Stimulated activated CD4-positive, alpha-beta T cell treated with anti-CD3 and anti-CD28 coated beads, Interleukin-1b, Interleukin-23, amount 100 ng/mL, for 1 hour (primary cell): ENCODE results near the gene STX3.
"Not testable (repeated sequence)": the region's sequence is repeated elsewhere in the genome, so short reads cannot be mapped to it uniquely, and the experiment has no call there.

Experiments
- DNase-seq, 2 donors: peaks; one replicate each; pipeline ENCODE4 v3.0.0-alpha.2; 2020; ENCODE audit warnings: low read depth in 2 of 2

Gene STX3

DNA sequence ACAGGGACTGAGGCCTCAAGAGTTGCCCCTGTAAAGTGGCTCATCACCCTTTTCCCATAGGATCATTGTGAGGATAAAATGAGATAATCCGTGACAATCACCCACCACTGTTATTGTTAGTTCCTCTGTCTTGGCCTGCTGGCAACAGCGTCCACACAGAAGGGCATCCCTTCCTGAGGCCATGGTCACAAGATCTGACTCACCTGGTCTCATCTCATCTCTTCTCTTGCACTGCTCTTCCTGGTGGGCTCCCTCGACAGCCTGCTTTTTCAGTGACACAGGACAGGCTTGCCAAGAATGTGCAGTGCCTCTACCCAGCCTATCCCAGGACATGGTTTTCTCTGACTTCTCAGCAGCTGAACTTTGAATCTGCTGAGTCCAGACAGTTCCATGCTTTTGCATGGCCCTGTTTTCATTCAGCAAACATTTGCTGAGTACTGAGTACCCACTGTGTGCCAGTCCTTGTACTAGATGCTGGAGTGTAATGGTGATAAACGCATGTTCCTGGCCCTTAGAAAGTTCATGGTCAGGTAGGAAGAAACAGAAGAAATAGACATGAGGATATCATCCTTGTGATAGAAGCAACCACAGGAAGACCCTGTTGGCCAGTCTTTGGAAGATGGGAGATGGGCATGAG is 3.3 kb downstream of the STX3 start:
- DNase-seq = no peak

DNA sequence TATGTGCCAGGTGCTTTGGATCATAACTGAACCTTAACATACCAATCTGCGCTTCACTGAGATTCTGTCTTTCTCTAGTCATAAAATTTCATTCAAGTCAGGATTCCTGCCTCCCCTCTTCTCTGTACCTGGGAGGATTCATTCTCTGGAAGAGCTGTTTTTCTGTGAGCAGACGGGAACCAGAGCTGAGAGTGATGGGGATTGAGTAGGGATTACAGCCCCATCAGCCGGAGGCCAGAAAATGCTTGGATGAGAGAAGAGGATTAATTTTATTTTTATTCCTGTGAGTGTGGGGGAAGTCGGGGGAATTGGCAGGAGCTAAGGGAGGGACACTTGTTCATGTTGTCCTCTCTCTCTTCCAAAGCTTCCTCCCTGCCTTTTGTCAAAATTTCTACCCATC is 4.7 kb downstream of the STX3 start:
- DNase-seq = no peak

DNA sequence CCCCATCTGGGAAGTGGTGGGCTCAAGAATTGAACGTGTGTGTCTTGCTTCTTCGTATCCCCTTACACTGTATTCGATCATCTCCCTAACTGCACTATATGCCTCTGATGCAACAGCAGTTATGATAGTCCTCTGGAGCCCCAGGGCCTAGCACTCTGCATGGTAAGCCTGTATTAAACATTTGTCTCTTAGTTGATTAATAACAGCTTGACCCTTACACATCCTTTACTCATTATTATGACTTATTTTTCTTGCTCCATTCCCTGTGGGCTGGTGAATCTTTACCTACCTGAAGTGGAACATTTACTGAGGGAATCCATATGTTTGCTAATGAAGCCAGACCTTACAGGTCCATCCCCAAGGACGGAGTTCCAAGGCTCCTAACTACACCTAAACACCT is 5.6 kb downstream of the STX3 start:
- DNase-seq = no peak

DNA sequence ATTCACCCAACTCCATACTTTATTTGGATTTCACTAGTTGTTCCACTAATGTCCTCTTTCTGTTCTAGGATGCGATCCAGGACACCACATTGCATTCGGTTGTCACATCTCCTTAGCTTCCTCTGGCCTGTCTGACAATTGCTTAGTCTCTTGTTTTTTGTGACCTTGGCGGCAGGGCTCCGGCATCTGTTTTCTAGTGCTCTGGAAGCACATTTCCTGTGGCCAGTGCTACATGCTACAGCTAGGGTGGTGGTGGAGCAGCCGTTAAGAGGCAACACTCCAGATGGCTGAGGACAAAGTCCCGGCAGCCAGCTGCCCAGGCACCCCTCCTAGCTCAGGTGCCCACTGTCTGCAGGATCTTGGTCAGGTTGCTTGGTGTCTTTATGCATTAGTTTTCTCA is 6.8 kb downstream of the STX3 start:
- no peak for DNase-seq

DNA sequence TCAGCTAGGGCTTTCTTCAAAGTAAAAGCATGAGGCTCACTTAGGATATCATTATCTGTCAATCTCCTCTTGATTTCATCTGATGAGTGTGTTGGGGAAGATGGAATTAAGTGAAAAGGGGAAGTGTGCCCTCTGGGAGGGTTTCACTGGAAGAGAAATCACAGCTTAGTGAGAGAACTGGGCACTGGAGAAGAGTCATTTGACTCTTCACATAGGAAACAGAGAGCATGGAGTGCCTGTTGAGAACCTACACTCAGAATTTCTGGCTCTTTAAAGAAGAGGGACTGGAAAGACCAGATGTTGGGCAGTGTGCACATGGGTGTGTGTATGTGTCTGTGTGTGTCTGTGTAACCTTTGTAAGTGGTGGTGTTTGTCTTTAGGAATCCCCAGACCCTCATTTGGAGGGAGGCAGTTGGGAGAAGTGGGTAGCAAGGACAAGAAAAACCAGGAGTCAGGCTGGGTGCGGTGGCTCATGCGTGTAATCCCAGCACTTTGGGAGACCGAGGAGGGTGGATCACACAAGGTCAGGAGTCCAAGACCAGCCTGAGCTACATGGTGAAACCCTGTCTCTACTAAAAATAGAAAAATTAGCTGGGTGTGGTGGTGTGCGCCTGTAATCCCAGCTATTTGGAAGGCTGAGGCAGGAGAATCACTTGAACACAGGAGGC is 10.0 kb downstream of the STX3 start:
- no peak for DNase-seq

DNA sequence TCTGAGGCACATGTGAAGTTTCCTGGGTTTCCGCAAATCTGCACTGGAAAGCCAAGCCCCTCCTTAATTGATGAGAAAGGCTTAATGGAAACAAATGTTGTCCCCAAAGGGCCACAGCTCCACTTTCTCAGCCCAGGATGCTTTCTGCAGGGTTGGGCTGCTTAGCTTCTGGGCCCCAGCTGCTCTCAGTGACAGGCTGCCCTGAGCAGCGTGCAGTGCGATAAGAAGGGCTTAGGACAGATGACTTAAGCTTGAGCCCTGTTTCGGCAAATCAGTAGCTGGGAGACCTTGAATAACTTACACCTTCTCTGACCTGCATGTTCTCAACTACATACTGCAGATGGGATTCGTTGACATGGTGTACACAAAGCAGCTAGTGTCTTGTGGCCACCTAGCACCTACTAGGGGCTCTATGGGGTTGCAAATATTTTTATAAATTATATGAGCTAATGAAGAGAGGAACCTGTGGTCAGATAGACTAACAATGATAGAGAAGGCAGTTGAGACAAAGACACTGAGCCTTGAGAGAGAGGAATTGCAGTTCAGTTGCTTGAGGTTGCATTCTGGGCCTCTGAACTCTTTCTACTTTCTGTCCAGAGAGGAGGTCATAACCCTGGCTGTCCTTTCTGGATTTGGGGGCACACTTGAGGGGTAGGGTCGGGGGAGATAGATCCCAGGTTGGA is 11.5 kb downstream of the STX3 start:
- DNase-seq = no peak

DNA sequence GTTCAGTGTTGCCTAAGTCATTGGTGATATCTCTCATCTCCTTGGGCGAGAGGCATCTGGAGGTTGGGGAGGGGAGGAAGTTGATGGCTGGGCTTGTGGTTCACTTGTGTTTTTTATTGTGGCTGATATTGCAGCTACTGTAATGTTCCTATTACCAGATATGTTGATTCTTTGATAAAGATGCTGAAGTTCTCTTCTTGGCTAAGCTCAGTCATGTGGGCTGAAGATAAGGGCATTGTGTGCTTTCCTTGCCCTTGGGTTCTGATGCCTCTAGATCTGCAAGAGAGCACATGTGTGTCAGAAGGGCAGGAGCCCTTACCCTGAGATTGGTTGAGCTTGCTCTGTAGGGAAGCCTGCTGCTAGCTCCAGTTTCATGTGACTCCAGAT is 12.0 kb downstream of the STX3 start:
- no peak for DNase-seq

DNA sequence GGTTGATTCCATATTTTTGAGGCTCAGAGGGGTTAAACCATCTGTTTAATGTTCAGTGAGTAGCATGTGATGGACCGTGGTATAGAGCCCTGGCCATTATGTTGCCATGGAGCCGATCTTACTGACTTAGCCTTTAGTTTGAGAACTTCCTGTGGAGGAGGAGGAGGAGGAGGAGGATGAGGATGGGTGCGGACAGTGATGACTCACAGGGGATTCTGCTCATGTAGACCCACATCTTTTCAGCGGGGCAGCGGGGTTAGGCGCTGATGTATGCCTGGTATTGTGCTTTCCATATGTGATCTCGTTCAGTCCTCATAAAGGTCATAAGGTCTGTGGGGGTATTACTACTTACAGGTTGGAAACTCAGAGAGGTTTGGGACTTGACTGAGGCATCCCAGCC is 13.9 kb downstream of the STX3 start:
- DNase-seq = no peak

DNA sequence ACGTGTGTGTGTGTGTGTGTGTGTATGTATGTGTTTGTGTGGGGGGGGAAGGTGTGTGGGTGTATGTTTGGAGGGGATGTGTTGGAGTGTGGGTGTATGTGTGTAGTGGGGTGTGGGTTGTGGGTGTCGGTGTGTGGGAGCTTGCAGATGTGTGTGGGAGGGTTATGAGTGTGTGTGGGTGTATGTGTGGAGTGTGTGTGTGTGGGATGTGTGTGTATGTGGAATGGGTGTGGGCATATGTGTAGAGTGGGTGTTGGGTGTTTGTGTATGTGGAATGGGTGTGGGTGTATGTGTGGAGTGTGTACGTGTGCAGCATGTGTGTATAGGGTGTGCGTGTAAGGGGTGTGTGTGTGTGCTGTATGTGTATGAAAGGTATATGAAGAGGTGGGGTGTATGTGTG is 14.7 kb downstream of the STX3 start:
- no peak for DNase-seq

DNA sequence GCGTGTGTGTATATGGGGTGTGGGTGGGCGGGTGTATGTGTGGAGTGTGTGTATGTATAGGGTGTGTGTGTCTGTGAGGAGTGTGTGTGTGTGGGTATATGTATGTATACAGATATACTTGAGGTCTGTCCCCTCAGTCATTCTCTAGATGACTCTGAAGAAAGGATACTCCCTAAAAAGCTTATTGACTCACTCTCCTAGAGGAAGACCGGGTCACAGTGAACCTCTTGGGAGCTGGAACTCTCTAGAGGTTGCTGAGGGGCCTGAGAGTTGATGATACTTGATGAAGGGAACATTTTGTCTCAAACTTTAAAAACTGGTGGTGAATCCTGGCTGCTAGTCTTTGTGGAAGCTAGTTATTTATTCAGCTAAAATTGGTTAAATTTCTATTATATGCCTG is 15.1 kb downstream of the STX3 start:
- DNase-seq = no peak

DNA sequence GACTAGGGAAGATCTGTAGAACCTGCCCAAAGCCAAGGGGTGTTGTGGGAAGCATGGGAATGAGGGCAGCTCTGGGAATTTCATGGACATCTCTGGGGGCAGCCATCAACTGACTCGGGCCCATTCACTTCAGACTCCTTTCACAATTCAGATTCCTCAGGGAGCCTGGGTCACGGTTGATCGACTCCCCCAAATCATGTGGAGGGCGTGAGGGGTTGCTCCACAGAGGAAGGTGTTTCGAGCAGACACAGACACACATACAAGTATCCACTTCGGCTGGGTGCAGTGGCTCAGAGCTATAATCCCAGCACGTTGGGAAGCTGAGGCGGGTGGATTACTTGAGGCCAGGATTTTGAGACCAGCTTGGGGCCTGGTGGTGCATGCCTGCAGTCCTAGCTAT is 15.7 kb downstream of the STX3 start:
- no peak for DNase-seq

DNA sequence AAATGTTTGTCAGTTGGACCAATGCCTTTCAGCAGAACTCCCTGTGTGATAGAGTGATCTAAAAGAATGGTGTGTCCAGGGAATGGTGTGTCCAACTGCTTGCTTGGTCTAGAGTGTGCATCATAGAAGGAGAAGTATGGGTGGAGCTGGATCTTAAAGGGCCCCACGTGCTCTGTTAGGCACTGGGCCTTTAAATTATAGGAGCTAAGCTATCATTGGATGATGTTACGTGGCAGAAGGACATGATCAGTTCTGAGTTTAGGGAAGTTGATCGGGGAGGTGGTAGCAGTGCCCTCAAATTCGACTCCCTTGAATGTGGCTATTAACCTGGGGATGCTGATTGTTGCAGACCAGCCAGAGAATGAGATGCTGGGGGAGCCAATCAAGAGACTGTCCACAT is 16.4 kb downstream of the STX3 start:
- no peak for DNase-seq

DNA sequence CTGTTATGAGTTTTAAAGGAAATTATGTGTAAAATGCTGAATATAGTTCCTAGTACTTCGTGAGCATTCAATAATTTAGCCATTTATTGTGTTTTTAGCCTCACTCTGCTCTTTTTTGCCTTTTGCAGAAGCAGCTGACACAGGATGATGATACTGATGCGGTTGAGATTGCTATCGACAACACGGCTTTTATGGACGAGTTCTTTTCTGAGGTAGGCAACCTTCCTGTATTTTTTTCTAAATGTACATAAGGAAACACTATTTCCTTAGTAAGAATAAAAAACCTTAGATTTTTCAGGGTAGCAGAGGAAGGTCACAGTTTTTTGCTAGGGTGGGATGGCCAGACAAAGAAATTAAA is 17.9 kb downstream of the STX3 start:
- DNase-seq = no peak

DNA sequence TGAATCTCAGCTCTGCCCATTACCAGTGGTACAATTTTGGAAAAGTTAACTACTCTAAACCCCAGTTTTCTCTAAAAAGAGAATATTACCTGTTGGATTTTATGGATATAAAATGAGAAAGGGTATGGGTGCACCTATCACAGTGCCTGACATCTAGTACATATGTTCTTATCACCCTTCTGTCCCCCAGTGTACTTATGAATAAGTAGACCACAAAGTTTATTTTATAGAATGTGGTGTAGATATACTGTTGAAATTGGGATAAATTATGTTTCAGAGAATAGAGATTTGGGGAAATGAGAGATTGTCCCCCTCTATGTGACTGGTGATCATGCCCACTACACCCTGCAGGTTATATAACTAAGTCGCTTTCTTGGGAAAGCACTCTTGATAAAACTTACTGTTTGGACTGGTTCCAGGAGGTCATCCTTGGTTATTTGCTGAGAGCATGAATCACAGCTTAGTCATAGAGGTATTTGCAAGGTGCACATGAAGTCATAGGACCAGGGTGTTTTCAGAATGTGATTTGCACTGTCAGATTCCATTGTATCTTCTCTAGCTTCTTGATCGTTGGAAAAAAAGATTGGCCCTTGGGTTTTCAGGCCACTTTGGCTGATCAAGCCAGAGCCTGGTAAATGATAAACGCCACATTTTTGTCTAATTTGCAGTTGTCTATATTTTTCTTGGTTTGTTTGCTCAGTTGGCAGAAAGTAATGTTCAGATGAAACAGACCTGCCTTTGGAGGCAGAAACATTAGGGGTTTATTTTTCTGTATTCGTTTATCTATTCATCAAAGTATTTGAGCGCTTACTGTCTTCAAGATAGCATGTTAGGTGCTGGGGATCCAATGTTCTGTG is 21.3 kb downstream of the STX3 start:
- DNase-seq = no peak

DNA sequence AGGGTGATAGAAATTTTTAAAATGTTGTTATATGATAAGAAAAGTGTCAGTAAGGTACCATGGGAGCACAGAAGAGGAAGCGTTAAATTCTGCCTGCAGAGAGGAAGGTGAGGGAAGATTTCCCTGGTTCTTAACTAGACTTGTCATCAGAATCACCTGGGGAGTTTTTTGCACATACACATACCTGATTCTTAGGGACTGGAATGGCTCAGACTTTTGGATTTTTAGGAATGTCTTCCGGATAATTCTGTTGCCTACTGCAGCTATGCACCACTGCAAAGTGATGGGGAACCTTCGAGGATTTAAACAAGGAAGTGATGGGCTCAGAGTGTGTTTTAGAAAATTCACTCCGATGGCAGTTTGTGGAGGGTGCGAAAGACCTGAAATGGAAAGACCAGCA is 21.9 kb downstream of the STX3 start:
- DNase-seq = no peak

DNA sequence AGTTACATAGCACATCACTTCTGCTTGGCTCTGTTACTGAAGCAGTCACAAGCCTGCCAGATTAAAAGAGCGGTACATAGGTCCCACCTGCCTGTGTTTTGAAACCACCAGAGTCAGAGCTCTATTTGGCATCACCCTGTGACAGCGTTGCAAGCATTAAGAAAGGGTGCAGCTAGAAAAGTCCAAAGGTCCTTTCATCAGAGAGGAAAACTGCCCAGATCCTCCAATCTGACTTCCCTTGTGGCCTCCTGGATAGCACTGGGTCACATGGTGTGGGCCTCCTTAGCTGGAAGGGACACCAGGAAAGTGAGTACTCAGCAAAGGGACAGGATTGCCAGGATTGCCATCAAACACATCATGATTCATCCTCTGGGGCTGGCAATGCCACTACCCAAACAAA is 22.9 kb downstream of the STX3 start:
- no peak for DNase-seq

DNA sequence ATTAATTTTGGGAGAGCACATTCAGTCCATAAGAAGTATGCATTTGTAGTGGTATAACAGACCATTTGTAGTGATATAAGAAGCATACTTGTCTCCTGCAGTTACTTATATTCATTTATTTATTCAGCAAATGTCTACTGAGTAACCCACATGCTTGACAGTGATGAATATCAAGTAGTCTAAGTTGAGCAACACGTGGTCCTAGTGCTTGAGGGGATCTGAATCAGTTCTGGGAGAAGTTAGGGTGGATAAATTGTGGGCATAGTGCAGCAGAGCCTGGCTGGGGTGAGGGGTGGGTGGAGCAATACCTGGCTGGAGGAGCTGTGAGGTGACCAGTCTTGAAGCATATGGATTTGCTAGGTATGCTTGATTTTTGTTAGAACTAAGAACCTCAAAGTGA is 24.3 kb downstream of the STX3 start:
- DNase-seq = no peak

DNA sequence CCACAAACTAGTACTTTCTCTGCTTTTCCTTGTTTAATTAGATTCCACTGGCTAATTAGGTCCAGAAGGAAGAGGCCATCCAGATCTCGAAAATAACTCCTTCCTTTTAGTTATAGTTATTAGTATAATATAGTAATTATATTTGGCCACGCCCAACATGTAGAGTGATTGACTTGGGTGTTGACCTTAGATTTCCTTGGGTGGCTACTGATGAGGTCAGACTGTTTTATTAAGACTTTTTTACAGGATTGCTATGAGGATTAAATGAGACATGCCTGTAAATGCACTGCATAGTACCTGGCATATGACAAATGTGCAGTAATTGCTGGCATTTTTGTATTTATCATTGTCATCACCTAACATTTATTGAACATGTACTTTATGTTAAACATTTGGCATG is 26.9 kb downstream of the STX3 start:
- DNase-seq = no peak

DNA sequence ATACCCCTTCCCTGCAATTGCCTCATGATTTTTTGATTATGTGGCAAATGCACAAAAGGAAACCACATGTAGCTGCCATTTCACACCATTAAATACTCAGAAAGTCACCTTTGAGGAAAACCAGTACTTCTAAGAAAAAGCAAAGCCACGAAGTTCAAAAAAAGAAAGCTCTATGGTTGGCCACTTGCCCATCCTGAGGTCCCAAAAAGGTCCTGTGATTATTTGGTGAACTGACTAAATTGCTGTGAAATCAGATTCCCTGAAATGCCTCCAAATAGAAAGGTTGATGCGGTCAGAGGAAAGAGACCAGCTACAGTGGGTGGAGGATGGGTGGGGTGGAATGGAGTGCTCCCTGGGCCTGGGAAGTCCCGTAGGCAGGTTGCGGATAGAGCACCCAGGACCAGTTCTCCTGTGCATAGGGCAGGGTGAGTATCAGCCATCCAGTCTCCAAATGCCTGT is 28.5 kb downstream of the STX3 start:
- DNase-seq = no peak

DNA sequence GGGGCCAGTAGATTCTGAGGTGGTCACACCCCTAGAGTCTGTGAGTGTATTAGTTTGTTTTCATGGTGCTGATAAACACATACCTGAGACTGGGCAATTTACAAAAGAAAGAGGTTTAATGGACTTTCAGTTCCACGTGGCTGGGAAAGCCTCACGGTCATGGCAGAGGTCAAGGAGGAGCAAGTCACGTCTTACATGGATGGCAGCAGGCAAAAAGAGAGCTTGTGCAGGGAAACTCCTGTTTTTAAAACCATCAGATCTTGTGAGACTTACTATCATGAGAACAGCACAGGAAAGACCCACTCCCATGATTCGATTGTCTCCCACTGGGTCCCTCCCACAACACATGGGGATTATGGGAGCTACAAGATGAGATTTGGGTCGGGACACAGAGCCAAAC is 29.3 kb downstream of the STX3 start:
- not testable (repeated sequence) for DNase-seq

DNA sequence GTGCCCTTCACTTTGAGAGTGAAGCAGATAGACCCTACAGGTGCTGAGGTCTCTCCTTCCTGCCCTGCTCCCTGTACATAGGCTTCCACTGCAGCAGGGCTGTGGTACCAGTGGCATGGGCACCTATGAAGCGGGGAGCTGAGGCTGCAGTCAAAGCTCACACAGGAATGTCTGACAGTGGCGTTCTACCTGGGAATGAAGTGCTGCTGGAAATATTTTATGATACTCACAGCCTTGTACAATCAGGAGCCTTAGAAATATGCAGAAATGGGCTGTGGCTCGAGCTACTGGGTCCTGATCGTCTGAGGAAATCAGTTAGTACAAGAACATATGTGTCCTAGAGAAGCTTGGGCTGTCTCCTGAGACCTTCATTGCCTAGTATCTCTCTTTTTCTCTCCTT is 30.6 kb downstream of the STX3 start:
- no peak for DNase-seq

DNA sequence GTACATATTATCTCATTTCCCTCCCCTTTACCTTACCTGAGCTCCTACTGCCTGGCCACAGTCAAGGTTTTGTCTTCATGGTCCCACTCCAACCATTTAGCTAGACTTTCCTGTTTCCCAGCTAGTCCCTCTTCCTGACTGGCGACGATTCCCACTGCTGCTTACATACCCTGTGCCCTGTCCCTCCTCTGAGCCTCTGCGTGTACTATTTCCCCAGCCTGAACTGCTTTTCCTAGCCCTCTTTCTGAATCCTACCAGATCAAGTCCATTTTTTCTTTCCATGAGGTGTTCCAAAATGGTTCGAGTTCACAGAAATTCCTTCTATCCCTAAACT is 32.0 kb downstream of the STX3 start:
- no peak for DNase-seq

DNA sequence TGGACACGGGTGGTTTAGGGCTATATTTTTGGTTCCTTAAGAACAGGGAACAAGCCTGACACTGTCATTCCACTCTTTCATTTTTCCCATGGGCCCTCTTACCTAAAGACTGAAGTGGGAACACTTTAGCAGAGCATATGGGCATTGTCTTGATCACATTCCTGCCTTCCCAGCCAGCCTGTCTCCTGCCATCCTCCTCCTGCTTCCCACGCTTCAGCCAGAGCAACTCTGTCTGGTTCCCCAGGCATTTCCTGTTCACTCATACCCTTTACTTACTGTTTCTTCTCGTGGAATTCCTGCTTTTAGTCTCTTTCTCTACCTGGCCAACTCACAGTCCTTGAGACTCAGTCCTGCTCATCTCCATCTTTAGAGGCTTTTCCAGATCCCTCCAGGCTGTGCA is 32.6 kb downstream of the STX3 start:
- DNase-seq = no peak
